B cell (primary cell): ENCODE measurements around the gene ADARB2.

Experiments
- CTCF ChIP-seq: fragments of 200-600 bp; IDR thresholded peaks from one replicate; pipeline ENCODE4 v1.8.0; 2022; ENCODE audit warnings: antibody characterized with exemption, mild to moderate bottlenecking
- EZH2 ChIP-seq: IDR thresholded peaks from 2 replicates; pipeline ENCODE4 v1.6.1; 2012; ENCODE audit warnings: borderline replicate concordance, low read depth, mild to moderate bottlenecking, moderate library complexity, low read length; ENCODE audit not compliant: insufficient read depth, poor library complexity, severe bottlenecking

- no peak for TF ChIP-seq CTCF
- TF ChIP-seq EZH2, result no peak
Observed at GRCh38 chr10:1596482-1597099, 140.7 kb downstream of the ADARB2 start.
